Middle frontal gyrus (tissue), 1 donor: ENCODE data around the gene C5orf22.
"Not testable (repeated sequence)": the region's sequence is repeated elsewhere in the genome, so short reads cannot be mapped to it uniquely, and the experiment has no call there.

Experiments
- DNase-seq: peaks from one replicate; pipeline ENCODE4 v3.0.0-alpha.2; 2015; ENCODE audit warnings: low spot score; ENCODE audit errors: extremely low spot score

The C5orf22 gene

GRCh38 chr5:31602305-31602704, 70.2 kb downstream of the C5orf22 start:
- DNase-seq, result not testable (repeated sequence)

- no peak for DNase-seq
Measured at GRCh38 chr5:31604240-31604639, 72.1 kb downstream of the C5orf22 start.

- DNase-seq, result no peak
Measured at GRCh38 chr5:31604644-31605043, 72.5 kb downstream of the C5orf22 start.
